ENCODE data around the gene LUC7L. TPM values are rescaled to one million over a fixed set of nuclear protein-coding genes. Genes with fewer than 3 reads are reported as not detected.
"Not testable (repeated sequence)": the region's sequence is repeated elsewhere in the genome, so short reads cannot be mapped to it uniquely, and the experiment has no call there.

LUC7L gene
- total and polyA plus RNA-seq, 5 experiments from 2014 or later = 4.5 to 194 (median 11.9) TPM

DNA sequence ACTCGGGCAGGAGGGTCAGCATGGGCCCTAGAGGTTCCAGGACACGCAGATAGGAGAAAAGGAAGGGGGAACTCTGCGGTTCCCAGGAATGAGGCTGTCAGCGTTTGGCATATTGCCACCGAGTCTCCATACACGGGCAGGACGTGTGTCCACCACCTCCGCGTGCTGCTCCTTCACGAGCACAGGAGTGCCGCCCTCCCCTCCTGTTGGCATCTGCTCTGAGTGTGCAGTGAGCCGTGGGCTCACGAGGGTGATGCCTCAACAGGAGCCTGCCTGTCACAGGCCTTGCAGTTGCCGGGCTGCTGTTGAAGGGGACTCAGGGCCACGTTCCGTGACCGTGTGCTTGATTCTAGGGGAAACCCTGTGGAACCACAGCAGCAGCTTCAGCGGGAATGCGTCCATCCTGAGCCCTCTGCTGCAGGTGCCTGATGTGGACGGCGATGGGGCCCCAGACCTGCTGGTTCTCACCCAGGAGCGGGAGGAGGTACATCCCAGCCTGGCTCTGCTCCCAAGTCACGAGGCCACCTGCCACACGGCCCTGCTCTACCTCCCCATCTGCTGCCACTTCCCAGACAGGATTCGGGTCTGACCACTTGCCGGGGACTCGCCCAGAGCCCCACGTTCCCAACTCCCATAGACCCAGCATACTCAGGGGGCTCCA, 31.9 kb upstream of the LUC7L start:
- H3K36me3 Mint-ChIP-seq = peaks cover 0 to 62% (median 8%) of the 10 kb centered on the region in 3 donors
- DNase-seq = no peak
- ATAC-seq = no peak
- no peak overlapping the region for H3K4me3 Mint-ChIP-seq
- POLR2A ChIA-PET = no interaction called here
- no peaks in the 10 kb centered on the region for H3K9me3 Mint-ChIP-seq
- H3K27ac Mint-ChIP-seq = no peak overlapping the region
- H3K4me1 Mint-ChIP-seq = peaks cover 0 to 4% (median under 1%) of the 10 kb centered on the region in 4 donors
- H3K27me3 Mint-ChIP-seq = no peaks in the 10 kb centered on the region

DNA sequence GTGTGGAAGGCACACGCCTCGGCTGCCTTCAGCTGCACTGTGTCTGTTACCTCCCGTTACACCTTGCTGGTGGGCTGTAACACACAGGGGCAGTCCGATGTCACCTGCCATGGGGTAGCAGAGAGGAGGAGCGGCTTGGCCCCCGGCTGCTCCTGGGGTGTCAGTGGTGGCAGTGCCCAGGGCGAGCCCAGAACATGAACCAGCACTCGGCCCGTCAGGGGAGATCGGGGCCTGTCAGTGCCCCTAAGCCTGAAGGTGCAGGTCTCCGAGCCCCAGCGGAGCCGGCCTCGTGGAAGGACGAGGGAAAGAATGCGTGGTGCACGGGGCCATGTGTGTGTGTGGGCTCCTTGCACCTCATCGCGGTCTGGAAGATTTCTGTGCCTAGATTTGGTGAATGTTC, 31.1 kb upstream of the LUC7L start:
- DNase-seq = no peak
- H3K27ac Mint-ChIP-seq = no peak overlapping the region

DNA sequence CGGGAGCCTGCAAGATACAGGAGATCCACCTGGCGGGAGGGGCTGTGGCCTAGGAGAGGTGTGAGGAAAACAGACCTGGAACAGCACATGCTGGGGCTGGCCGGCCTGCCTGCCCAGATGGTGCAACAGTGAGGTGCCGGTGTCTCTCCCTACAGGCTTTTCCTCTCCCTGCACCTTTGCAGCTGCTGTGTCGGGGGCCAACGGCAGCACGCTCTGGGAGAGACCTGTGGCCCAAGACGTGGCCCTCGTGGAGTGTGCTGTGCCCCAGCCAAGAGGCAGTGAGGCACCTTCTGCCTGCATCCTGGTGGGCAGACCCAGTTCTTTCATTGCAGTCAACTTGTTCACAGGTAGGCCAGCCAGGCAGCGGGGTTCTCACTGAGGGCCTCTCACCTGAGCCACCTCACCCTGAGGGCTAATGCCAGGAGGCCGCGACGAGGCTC, 30.6 kb upstream of the LUC7L start:
- ATAC-seq = no peak
- no peaks in the 10 kb centered on the region for H3K27me3 Mint-ChIP-seq
- H3K9me3 Mint-ChIP-seq = no peaks in the 10 kb centered on the region
- H3K27ac Mint-ChIP-seq = no peak overlapping the region
- peaks cover 0 to 73% (median 12%) of the 10 kb centered on the region in 3 donors for H3K36me3 Mint-ChIP-seq
- POLR2A ChIA-PET = no interaction called here
- H3K4me1 Mint-ChIP-seq = peaks cover 0 to 8% (median 4%) of the 10 kb centered on the region in 4 donors
- no peak overlapping the region for H3K4me3 Mint-ChIP-seq
- DNase-seq = no peak

More for the DNA sequence above, 31.1 kb upstream of the LUC7L start:
- H3K36me3 Mint-ChIP-seq = peaks cover 0 to 69% (median 12%) of the 10 kb centered on the region in 3 donors
- H3K9me3 Mint-ChIP-seq = no peaks in the 10 kb centered on the region
- no peak for ATAC-seq
- peaks cover 0 to 8% (median 4%) of the 10 kb centered on the region in 4 donors for H3K4me1 Mint-ChIP-seq
- POLR2A ChIA-PET = no interaction called here
- H3K27me3 Mint-ChIP-seq = no peaks in the 10 kb centered on the region
- H3K4me3 Mint-ChIP-seq = no peak overlapping the region

DNA sequence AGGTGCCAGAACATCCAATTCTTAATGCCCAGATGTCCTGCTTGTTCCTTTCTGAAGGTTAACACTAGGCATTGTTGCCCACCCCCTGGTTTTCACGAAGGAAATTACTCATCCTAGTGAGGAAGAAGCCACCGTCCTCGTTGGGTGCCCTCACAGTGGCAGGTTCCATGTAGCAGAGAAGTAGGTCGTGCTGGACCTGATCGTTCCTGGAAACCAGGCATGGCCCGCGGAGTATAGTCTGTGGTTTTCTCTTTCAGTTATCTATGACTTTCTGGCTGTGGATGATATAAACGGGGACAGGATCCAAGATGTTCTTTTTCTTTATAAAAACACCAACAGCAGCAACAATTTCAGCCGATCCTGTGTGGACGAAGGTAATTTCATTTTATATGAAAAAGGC, 30.0 kb upstream of the LUC7L start:
- H3K9me3 Mint-ChIP-seq = no peaks in the 10 kb centered on the region
- H3K4me3 Mint-ChIP-seq = no peak overlapping the region
- H3K4me1 Mint-ChIP-seq = peaks cover 2 to 8% (median 5%) of the 10 kb centered on the region in 4 donors
- DNase-seq = no peak
- ATAC-seq = no peak
- no peaks in the 10 kb centered on the region for H3K27me3 Mint-ChIP-seq
- H3K36me3 Mint-ChIP-seq = peaks cover 0 to 76% (median 12%) of the 10 kb centered on the region in 3 donors
- peak overlapping the region in 1 of 10 donors; percentile 27 for H3K27ac Mint-ChIP-seq
- POLR2A ChIA-PET = no interaction called here

DNA sequence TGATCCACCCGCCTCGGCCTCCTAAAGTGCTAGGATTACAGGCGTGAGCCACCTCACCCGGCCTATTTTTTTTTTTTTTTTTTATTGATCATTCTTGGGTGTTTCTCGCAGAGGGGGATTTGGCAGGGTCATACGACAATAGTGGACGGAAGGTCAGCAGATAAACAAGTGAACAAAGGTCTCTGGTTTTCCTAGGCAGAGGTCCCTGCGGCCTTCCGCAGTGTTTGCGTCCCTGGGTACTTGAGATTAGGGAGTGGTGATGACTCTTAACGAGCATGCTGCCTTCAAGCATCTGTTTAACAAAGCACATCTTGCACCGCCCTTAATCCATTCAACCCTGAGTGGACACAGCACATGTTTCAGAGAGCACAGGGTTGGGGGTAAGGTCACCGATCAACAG, 28.8 kb upstream of the LUC7L start:
- H3K4me3 Mint-ChIP-seq, H3K9me3 Mint-ChIP-seq, H3K27me3 Mint-ChIP-seq, H3K27ac Mint-ChIP-seq, ATAC-seq, DNase-seq, POLR2A ChIA-PET: not testable (repeated sequence)
- Mint-ChIP-seq H3K36me3 (peaks cover 0 to 70% (median 14%) of the 10 kb centered on the region in 3 donors), H3K4me1 (peaks cover 7 to 16% (median 13%) of the 10 kb centered on the region in 4 donors)

DNA sequence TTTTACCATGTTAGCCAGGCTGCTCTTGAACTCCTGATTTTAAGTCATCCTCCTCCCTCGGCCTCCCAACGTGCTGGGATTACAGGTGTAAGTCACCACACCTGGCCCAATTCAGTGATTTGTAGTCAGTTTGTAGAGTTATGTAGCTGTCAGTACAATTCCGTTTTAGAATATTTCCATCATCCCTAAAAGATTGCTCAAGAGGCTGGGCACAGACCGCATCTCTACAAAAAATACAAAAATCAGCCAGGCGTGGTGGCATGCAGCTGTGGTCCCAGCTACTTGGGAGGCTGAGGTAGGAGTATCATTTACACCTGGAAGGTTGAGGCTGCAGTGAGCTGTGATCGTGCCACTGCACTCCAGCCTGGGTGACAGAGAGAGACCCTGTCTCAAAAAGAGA, 25.9 kb upstream of the LUC7L start:
- peaks cover 16 to 27% (median 22%) of the 10 kb centered on the region in 4 donors for H3K4me1 Mint-ChIP-seq
- no peak for ATAC-seq
- no peaks in the 10 kb centered on the region for H3K27me3 Mint-ChIP-seq
- H3K4me3 Mint-ChIP-seq = no peak overlapping the region
- H3K9me3 Mint-ChIP-seq = no peaks in the 10 kb centered on the region
- DNase-seq = no peak
- H3K36me3 Mint-ChIP-seq = peaks cover 0 to 53% (median 13%) of the 10 kb centered on the region in 3 donors
- H3K27ac Mint-ChIP-seq = peak overlapping the region in 1 of 10 donors; percentile 19
- POLR2A ChIA-PET = no interaction called here

DNA sequence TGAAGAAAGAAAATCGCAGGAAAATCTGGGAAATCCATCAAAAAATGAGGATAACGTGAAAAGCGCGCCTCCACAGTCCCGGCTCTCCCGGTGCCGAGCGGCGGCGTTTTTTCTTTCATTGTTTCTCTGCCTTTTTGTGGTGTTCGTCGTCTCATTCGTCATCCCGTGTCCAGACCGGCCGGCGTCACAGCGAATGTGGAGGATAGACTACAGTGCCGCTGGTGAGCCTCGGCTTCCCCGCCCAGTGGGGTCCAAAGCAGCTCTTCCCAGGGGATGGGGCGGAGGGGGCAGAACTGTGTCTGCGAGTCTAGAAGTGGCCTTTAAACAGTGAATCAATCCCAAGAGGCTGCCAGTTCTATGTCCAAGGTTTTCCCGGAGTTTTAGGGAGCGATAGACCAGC, 25.2 kb upstream of the LUC7L start:
- Mint-ChIP-seq H3K27ac (peak overlapping the region in 4 of 10 donors; percentile 77 to 97 (median 85)), H3K4me1 (peaks cover 16 to 27% (median 22%) of the 10 kb centered on the region in 4 donors), H3K36me3 (peaks cover 0 to 54% (median 13%) of the 10 kb centered on the region in 3 donors), H3K9me3 (no peaks in the 10 kb centered on the region), H3K4me3 (peak overlapping the region in 3 of 10 donors; percentile 33 to 56 (median 51)), H3K27me3 (no peaks in the 10 kb centered on the region)
- no peak for ATAC-seq
- DNase-seq = no peak
- POLR2A ChIA-PET = interaction anchor here (0.8 to 3.5 kb wide), 4 partner anchors 20 to 37 kb away, joined by 3 to 25 read pairs (median 5); partner anchors contain the start of genes FAM234A and LUC7L

DNA sequence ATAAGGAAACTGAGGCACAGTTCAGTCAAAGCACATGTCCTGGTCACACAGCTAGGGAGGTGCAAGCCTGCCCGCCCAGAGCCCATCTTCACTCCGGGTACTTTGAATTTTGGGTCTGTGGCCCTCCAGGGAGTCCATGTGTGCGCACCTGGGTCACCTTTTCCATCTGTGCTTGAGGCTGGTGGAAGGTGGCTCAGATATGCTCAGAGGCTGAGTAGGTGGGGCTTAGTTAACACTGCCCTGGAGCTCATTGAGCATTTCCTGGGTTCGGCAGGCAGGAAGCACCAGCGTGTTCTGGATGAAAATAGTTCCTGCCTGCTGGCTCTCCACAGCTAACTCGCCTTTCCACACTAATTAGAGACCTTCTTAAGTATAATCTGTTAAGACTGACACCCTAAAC, 24.6 kb upstream of the LUC7L start:
- H3K4me3 Mint-ChIP-seq = peak overlapping the region in 9 of 10 donors; percentile 10 to 88 (median 51)
- ATAC-seq (peak; percentile 64 to 65), DNase-seq (peak in 2 of 10 donors; percentile 14 to 29)
- H3K27me3 Mint-ChIP-seq = no peaks in the 10 kb centered on the region
- H3K4me1 Mint-ChIP-seq = peaks cover 16 to 25% (median 21%) of the 10 kb centered on the region in 4 donors
- H3K9me3 Mint-ChIP-seq = no peaks in the 10 kb centered on the region
- POLR2A ChIA-PET = interaction anchor here (0.6 to 3.5 kb wide), 5 partner anchors 19 to 205 kb away, joined by 3 to 25 read pairs (median 6); partner anchors contain the start of genes FAM234A and LUC7L
- peak overlapping the region in 8 of 10 donors; percentile 56 to 97 (median 80) for H3K27ac Mint-ChIP-seq
- H3K36me3 Mint-ChIP-seq = peaks cover 0 to 48% (median 13%) of the 10 kb centered on the region in 3 donors

DNA sequence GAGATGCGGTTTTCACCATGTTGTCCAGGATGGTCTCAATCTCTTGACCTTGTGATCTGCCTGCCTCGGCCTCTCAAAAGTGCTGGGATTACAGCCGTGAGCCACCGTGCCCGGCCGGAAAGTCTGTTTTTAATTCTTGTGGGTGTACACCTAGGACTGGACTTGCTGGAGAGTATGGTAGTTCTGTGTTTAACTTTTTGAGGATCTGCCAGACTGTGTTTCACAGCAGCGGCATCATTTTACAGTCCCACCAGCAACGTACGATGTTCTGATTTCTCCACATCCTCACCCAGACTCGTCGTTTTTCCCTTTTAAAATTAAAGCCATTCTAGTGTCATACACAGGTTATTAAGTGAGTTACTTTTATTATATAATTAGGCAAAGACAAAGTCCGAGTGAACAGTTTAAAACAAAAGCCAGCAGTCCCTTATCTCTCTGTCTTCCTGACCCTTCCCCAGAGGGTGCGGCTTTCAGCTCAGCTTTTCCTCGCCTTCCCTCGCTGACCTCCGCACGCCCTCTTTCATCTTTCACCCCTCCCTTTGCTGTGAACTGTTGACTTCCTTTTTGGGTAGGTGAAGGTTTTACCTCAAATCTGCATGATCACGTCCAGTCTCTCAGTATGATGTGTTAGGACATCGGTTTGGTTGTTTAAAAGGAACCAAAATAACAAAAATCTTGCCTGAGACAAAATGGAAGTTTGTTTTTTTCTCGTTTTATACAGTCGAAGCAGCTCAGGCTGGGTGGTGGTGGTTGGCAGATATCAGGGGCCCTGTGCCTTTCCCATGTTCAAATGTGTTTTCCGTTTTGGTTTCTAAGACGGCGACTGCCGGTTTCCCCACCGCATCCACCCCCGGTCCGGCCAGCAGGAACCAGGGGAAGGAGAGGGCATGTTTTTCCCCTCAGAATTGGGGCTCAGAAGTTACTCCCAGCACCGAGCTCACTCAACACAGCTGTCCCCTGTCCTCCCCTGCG, 23.4 kb upstream of the LUC7L start:
- no peaks in the 10 kb centered on the region for H3K27me3 Mint-ChIP-seq
- H3K4me1 Mint-ChIP-seq = peaks cover 16 to 25% (median 22%) of the 10 kb centered on the region in 4 donors
- H3K36me3 Mint-ChIP-seq = peaks cover 0 to 47% (median 13%) of the 10 kb centered on the region in 3 donors
- POLR2A ChIA-PET = interaction anchor here (0.5 to 3.5 kb wide), 12 partner anchors 10 to 384 kb away, joined by 3 to 25 read pairs (median 3); partner anchors contain the start of genes AXIN1 and FAM234A
- peak; percentile 78 for ATAC-seq
- peak overlapping the region; percentile 70 to 92 (median 88) for H3K4me3 Mint-ChIP-seq
- no peaks in the 10 kb centered on the region for H3K9me3 Mint-ChIP-seq
- peak in 3 of 10 donors; percentile 22 to 46 (median 40) for DNase-seq
- H3K27ac Mint-ChIP-seq = peak overlapping the region; percentile 91 to 97 (median 96)

DNA sequence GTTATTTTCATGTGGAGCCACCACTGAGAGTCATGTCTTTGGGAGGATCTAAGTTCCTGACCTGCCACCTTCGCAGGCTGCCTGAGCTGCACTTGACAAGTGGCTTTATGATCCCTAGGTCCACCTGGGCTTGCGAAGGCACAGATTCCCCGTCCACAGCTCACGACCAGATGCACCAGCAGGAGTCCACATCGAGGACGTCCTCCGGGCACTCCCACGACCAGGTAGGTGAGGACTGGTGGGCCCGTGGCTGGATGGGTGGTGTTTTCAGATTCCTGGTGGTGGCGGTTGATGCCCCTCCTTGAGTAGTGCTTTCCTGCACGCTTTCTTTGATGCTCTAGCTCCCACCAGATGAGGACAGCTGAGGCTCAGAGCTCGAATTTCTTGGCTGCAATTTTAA, 20.2 kb upstream of the LUC7L start:
- Mint-ChIP-seq H3K4me3 (no peak overlapping the region), H3K9me3 (no peaks in the 10 kb centered on the region), H3K27ac (no peak overlapping the region), H3K4me1 (peaks cover 14 to 26% (median 20%) of the 10 kb centered on the region in 4 donors), H3K27me3 (no peaks in the 10 kb centered on the region), H3K36me3 (peaks cover 0 to 28% (median 8%) of the 10 kb centered on the region in 3 donors)
- DNase-seq = no peak
- ATAC-seq = no peak
- POLR2A ChIA-PET = interaction anchor here (1.5 kb wide), 1 partner anchor 14 kb away, joined by 6 read pairs; the partner anchor contains the start of gene FAM234A

DNA sequence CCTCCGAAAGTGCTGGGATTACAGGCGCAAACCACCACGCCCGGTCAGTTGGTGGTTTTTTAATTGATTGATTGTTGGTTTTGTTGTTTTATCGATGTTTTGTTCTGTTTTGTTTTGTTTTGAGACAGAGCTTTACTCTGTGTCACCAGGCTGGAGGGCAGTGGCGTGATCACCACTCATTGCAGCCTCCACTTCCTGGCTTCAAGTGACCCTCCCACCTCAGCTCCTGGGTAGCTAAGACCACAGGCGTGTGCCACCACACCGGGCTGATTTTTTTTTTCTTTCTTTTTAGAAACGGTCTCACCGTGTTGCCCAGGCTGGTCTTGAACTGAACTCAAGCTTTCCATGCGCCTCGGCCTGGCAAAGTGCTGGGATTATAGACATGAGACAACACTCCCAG, 17.8 kb upstream of the LUC7L start:
- Mint-ChIP-seq H3K27ac (peak overlapping the region in 1 of 10 donors; percentile 22), H3K4me1 (peaks cover 0 to 21% (median 7%) of the 10 kb centered on the region in 4 donors), H3K27me3 (no peaks in the 10 kb centered on the region), H3K4me3 (no peak overlapping the region), H3K9me3 (no peaks in the 10 kb centered on the region), H3K36me3 (peaks cover 0 to 31% (median 3%) of the 10 kb centered on the region in 3 donors)
- POLR2A ChIA-PET = no interaction called here
- DNase-seq (no peak), ATAC-seq (no peak)

DNA sequence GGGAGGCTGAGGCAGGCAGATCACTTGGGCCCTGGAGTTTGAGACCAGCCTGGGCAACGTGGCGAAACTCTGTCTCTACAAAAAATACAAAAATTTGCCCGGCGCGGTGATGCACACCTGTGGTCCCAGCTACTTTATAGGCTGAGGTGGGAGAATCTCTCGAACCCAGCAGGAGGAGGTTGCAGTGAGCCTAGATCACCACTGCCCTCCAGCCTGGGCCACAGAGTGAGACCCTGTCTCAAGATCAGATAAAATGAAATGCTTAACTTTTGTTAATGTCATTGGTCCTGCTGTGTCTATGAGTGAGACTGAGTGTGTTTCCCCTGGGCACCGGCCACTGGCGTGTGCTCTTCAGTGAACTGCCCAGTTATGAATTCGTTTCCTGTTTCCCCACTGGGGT, 15.9 kb upstream of the LUC7L start:
- peaks cover 0 to 32% (median 10%) of the 10 kb centered on the region in 4 donors for H3K4me1 Mint-ChIP-seq
- no peaks in the 10 kb centered on the region for H3K9me3 Mint-ChIP-seq
- H3K27me3 Mint-ChIP-seq = no peaks in the 10 kb centered on the region
- POLR2A ChIA-PET = interaction anchor here (0.6 kb wide), 1 partner anchor 10 kb away, joined by 4 read pairs; no protein-coding TSS in a partner anchor
- ATAC-seq = no peak
- H3K27ac Mint-ChIP-seq = peak overlapping the region in 2 of 10 donors; percentile 17 to 43
- no peak overlapping the region for H3K4me3 Mint-ChIP-seq
- DNase-seq = no peak
- peaks cover 0 to 26% (median 0%) of the 10 kb centered on the region in 3 donors for H3K36me3 Mint-ChIP-seq

Data from naive thymus-derived CD8-positive, alpha-beta T cell (primary cell).